Measurements from ENCODE around the gene MTA2. TPM values are rescaled to one million over a fixed set of nuclear protein-coding genes. Genes with fewer than 3 reads are reported as not detected.
A peak's percentile ranks its signal among the peaks of the same experiment; 100 is the strongest.
"Not testable (repeated sequence)": the region's sequence is repeated elsewhere in the genome, so short reads cannot be mapped to it uniquely, and the experiment has no call there.

Gene MTA2
- total RNA-seq, 1 experiment from 2014 or later = 120 TPM

DNA sequence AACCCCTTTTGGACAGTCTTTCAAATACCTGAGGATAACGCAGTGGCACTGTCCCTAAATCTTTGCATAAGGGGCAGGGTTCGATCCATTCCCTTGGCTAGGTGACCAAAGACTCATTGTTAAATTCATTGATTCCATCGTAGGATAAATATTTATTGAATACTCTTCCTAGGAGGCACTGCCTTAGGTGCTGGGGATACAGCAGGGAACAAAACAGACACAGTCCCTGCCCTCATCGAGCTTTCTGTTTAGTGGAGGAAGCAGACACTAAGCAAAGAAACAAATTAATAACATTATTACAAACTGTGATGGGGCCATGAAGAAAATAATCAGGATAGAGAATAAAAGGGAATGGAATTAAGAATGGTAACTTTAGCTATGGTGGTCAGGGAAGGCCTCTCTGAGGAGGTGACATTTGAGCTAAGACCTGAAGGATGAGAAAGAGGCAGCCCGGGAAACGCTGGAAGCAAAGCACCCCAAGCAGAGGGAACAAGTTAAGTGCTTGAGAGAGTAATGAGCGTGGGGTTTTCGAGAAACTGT lies 19.4 kb upstream of the MTA2 start:
- TF ChIP-seq, protein P1, sequence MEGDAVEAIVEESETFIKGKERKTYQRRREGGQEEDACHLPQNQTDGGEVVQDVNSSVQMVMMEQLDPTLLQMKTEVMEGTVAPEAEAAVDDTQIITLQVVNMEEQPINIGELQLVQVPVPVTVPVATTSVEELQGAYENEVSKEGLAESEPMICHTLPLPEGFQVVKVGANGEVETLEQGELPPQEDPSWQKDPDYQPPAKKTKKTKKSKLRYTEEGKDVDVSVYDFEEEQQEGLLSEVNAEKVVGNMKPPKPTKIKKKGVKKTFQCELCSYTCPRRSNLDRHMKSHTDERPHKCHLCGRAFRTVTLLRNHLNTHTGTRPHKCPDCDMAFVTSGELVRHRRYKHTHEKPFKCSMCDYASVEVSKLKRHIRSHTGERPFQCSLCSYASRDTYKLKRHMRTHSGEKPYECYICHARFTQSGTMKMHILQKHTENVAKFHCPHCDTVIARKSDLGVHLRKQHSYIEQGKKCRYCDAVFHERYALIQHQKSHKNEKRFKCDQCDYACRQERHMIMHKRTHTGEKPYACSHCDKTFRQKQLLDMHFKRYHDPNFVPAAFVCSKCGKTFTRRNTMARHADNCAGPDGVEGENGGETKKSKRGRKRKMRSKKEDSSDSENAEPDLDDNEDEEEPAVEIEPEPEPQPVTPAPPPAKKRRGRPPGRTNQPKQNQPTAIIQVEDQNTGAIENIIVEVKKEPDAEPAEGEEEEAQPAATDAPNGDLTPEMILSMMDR (conservative IDR thresholded peaks at IDR 0.05) = no peak
- Histone ChIP-seq H2AFZ (peak overlapping the region; percentile 88), H3K9me3 (ENCODE audit: insufficient read depth, low read depth) (no peaks in the 10 kb centered on the region), H4K20me1 (ENCODE audit: insufficient read depth) (no peaks in the 10 kb centered on the region), H3K27ac (peak overlapping the region; percentile 86), H3K9me2 (ENCODE audit: insufficient read depth) (no peaks in the 10 kb centered on the region), H3K27me3 (ENCODE audit: insufficient read depth, low read depth) (no peaks in the 10 kb centered on the region), H3K4me2 (peak overlapping the region; percentile 75), H3K36me3 (ENCODE audit: low read depth) (peaks cover 6% of the 10 kb centered on the region; the same call in 1 of the 2 replicates), H3K79me2 (ENCODE audit: low read depth) (peaks cover 18% of the 10 kb centered on the region), H3K4me1 (replicated peaks; ENCODE audit: insufficient read depth) (peaks cover 20% of the 10 kb centered on the region), H3F3A (ENCODE audit: insufficient read depth, low read depth) (peaks cover 50% of the 10 kb centered on the region), H3K4me3 (peak overlapping the region; percentile 79)
- CTCF ChIA-PET = interaction anchor here (0.6 to 1.0 kb wide), 2 partner anchors 29 to 166 kb away, joined by 3 to 5 read pairs; partner anchors contain the start of gene TUT1
- TSS peak; percentile 29 for BruUV-seq (replicated peaks)
- intact Hi-C loops (cut with micrococcal nuclease; ENCODE audit: unreplicated experiment) = loop anchor here (5.0 kb wide), 1 partner anchor 46 kb away; the partner anchor contains the start of genes C11orf98 and CSKMT
- POLR2A ChIA-PET (ENCODE audit: unreplicated experiment) = interaction anchor here (0.6 to 1.6 kb wide), 5 partner anchors 29 to 609 kb away, joined by 3 to 15 read pairs (median 9); partner anchors contain the start of genes C11orf98, CSKMT, HNRNPUL2 and INTS5
- DNase-seq = no peak

GRCh38 chr11:62616957-62617356 lies 15.3 kb upstream of the MTA2 start:
- H3K36me3 ChIP-seq (ENCODE audit: low read depth); CTCF ChIA-PET; DNase-seq; H3K4me3 ChIP-seq; H3K27me3 ChIP-seq (ENCODE audit: insufficient read depth, low read depth); H4K20me1 ChIP-seq (ENCODE audit: insufficient read depth); H3K9me2 ChIP-seq (ENCODE audit: insufficient read depth); H3K27ac ChIP-seq; BruUV-seq (replicated peaks); H3K9me3 ChIP-seq (ENCODE audit: insufficient read depth, low read depth); H2AFZ ChIP-seq; intact Hi-C loops (cut with micrococcal nuclease; ENCODE audit: unreplicated experiment); H3K4me2 ChIP-seq: not testable (repeated sequence)
- Histone ChIP-seq H3F3A (ENCODE audit: insufficient read depth, low read depth) (peaks cover 43% of the 10 kb centered on the region), H3K4me1 (replicated peaks; ENCODE audit: insufficient read depth) (peaks cover 35% of the 10 kb centered on the region), H3K79me2 (ENCODE audit: low read depth) (peaks cover 18% of the 10 kb centered on the region)
- POLR2A ChIA-PET (ENCODE audit: unreplicated experiment) = interaction anchor here (0.6 kb wide), 1 partner anchor 25 kb away, joined by 7 read pairs; no protein-coding TSS in a partner anchor

GRCh38 chr11:62615521-62615920 lies 13.9 kb upstream of the MTA2 start:
- intact Hi-C loops (cut with micrococcal nuclease; ENCODE audit: unreplicated experiment) = no loop called here
- H3K9me2 ChIP-seq (ENCODE audit: insufficient read depth) = no peaks in the 10 kb centered on the region
- POLR2A ChIA-PET (ENCODE audit: unreplicated experiment) = interaction anchor here (0.6 kb wide), 1 partner anchor 39 kb away, joined by 3 read pairs; no protein-coding TSS in a partner anchor
- peaks cover 42% of the 10 kb centered on the region for H3F3A ChIP-seq (ENCODE audit: insufficient read depth, low read depth)
- H3K4me3 ChIP-seq = no peak overlapping the region
- no peak overlapping the region for H3K4me2 ChIP-seq
- BruUV-seq (replicated peaks) = no TSS peak
- TF ChIP-seq EZH2 (IDR thresholded peaks at IDR 0.05; ENCODE audit: low read depth) = no peak
- TF ChIP-seq, protein P1 (conservative IDR thresholded peaks at IDR 0.05) = no peak
- peaks cover 20% of the 10 kb centered on the region for H3K79me2 ChIP-seq (ENCODE audit: low read depth)
- CTCF ChIA-PET = no interaction called here
- H4K20me1 ChIP-seq (ENCODE audit: insufficient read depth) = no peaks in the 10 kb centered on the region
- no peak for DNase-seq
- H3K4me1 ChIP-seq (replicated peaks; ENCODE audit: insufficient read depth) = peaks cover 38% of the 10 kb centered on the region
- no peaks in the 10 kb centered on the region for H3K9me3 ChIP-seq (ENCODE audit: insufficient read depth, low read depth)
- H3K27ac ChIP-seq = no peak overlapping the region
- no peak overlapping the region for H2AFZ ChIP-seq
- H3K27me3 ChIP-seq (ENCODE audit: insufficient read depth, low read depth) = no peaks in the 10 kb centered on the region
- no peaks in the 10 kb centered on the region for H3K36me3 ChIP-seq (ENCODE audit: low read depth)
